NCI-H2107 treated with DMSO at 0.1 percent for 48 hours (cell line): Measurements from ENCODE around the gene PRSS38.

Source experiments
- DNase-seq: peaks from one replicate; lab custom pipeline; 2025; ENCODE audit not compliant: unreplicated experiment; lab: John Stamatoyannopoulos, UW

Gene PRSS38

GRCh38 chr1:227883641-227884301, 68.3 kb downstream of the PRSS38 start:
- no peak for DNase-seq

DNA sequence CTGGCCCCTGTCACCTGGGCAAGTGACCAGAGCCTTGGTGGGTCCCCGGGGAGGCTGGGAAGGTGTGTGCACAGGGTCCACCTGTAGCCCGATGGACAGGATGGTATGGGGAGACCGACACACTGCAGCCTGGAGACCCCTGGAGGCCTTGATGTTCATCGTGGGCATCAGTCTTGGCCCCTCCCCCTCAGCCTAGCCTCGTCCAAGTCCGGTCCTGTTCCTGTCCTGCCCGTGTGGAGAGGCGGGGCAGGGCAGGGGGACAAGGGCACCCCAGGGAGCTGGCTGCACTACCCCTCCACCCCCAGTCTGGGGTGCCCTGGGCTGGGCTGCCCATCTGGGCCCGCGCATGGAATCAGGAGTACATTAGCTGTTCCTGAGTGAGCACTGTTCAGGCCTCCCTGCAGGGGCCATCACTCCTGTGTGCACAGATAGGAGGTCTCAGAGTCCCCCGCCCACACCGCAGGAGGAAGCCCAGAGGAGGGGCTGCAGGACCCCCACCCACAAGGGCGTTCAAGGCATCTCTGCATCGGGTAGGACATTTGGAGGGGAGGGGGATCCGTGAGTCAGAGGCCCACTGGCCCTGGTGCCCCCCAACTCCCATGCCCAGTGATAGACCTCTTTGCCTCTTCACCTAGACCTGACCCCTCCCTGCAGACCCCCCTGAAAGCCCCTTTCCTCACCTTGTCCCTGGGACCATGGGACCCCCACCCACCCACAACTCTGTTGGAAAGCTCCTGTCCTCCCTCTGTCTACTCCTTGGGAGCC, 69.1 kb downstream of the PRSS38 start:
- DNase-seq: no peak

GRCh38 chr1:227885135-227885647, 69.7 kb downstream of the PRSS38 start:
- DNase-seq: no peak

DNA sequence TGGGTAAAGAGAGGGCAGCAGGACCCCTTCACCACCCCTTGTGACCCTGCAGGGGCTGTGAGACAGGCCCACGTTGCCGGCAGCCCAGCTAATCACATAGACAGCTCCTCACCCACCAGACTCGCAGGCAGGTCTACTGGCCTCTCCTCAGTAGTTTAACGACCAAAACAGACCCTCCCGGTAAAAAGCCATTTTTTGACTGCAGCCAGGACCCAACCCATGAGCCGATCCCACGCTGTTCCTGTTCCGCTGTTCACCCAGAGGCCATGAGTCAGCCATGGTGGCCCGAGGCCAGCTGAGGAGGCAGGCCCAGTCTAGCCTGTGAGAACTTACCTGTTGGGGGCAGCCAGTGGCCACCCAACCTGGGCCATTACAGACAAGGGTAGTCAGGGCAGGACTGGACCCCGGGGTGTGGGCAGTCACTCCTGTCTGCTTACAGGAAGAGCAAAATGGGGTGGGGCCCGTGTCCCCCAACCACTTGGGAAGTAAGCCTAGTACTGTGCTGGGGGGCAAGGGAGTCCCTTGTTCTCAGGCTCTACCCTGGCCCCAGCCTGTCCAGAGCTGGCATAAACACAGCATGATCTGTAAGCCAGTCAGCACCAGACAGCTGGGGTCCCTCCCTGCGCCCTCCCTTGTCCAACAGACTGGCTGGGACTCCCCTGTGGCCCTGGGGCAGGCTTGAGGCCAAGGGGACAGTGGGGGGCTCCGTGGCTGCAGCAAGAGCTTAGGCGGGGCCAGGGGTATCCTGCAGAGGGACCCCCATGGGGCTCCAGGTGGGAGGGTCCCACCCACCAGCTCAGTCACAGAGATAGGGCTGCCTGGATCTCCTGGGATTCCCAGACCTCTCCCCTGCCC, 70.4 kb downstream of the PRSS38 start:
- DNase-seq: no peak

GRCh38 chr1:227886503-227886961, 71.1 kb downstream of the PRSS38 start:
- DNase-seq: no peak

DNA sequence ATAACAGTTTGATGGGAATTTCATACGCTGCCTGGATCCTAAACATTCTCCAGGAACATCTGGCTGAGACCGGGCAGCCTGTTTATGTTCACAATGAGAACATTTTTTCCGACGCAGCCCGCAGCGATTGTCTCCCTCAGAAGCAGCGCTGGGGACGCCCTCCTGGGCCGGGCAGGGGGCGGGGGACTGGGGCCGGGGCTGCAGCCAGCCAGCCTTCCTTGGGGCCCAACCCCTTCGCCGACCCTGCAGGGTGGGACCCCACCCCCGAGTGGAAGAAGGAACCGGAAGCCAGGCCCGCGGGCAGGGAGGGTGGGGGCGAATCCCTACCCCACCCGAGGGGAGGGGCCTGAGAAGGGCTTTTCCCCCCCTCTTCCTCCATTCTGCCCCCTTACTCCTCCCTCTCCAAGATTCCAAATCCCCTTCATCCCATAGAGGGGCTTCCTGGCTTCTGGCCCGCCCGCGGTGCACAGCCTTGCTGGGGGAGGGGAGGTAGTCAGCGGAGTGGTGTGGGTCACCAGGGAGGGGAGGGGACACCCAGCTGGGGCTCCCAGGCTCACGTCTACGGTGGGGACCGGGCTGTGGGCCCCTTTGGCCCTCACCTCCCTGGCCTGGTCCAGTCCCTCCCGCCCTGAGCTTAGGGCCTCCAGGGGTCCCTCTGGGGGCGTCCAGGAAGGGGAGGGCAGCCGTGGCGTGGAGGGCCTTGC, 71.7 kb downstream of the PRSS38 start:
- no peak for DNase-seq

DNA sequence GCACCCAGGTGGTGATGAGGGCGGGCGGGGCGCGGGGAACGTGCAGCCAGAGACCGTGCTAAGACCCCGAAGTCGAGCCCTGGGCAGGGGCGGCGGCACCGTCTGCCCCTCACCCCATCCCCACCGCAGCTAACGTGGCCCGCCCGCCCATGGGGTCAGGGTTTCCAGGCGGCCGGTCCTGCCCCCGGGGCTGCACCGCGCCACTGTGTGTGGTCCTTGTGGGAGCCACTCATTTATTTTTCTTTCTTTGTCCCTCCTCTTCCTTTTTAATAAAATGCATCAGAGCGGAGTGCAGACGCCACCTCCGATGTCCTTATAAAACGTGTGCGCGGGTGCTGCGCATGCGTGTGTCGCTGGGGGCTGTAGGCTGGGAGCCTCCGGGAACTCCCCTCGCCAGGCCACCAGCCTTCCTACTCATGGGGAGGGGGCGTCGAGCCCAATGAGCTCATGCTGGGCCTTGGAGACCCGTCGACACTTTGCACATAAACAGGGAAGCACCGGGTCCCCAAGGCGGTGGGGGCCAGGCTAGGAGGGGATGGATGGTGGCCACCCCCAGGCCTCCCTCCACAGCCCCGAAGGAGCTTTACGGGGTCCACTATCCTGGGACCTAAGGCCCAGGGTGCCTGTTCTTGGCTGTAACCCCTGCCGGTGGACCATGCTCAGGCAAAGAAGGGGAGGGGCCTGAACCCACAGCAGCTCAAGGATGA, 72.4 kb downstream of the PRSS38 start:
- DNase-seq: no peak

GRCh38 chr1:227888404-227889046, 73.0 kb downstream of the PRSS38 start:
- DNase-seq: no peak

DNA sequence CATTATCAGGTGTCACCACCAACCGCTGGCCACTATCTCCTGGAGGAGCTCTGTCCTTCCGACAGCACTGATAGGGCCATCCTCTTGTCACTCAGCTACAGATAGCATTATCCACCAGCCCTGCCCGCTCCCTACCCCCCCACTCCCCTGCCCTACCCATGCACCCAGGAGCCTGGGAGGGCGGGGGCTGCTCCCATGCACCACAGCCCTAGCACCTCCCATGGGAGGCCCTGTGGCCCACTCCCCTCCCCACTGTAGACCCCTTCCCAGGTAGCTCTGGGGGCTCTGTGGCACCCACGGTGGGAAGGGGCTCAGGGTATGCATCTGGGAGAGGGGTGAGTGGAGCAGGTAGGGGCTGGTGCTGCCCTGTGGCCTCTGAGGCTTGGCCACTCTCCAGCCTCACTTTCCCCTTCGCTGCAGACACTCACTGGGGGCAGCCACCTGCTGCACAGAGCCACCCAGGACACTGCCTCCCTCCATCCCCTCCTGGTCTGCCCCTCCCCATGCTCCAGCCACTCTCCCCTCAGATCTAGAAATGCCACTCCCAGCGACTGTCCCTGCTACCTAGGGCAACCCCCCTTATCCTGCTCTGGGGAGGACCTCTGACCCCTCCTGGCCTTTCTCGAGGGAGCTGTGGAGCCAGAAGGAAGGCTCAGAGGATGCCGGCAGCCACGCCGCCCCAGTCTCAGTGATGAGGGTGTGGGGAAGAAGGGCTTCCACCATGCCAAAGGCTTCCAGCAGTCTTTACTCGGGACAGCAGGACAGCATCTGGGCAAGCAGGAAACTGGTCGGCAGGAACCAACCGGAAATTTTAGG, 73.8 kb downstream of the PRSS38 start:
- DNase-seq: no peak

DNA sequence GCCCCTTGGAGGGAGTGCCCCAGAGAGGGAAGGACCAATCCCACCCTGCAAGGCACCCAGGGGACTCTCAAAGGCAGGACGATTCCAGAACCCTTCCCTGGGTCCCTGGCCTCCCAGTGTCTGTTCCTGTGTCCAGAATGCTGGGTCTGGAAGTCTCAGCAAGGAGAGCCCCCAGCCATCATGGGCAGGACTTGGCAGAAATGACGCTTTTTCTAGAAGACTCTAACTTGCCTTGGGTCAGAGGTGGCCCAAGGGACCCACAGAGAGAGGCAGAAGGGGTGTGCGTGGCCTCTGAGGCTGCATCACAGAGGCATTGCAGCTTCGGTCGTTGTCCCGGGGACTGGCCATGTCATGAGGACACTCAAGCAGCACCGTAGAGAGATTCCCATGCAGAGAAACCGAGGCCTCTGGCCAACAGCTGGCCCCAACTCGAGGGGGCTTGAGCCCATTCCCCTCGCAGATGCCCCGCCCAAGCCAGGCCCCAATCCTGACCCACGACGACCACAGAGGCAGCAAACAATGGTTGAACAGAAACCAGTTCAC, 74.5 kb downstream of the PRSS38 start:
- no peak for DNase-seq

GRCh38 chr1:227890451-227891222, 75.2 kb downstream of the PRSS38 start:
- no peak for DNase-seq

GRCh38 chr1:227891223-227891954, 75.9 kb downstream of the PRSS38 start:
- no peak for DNase-seq

- DNase-seq: no peak
Measured at GRCh38 chr1:227891955-227892488, 76.5 kb downstream of the PRSS38 start.

DNA sequence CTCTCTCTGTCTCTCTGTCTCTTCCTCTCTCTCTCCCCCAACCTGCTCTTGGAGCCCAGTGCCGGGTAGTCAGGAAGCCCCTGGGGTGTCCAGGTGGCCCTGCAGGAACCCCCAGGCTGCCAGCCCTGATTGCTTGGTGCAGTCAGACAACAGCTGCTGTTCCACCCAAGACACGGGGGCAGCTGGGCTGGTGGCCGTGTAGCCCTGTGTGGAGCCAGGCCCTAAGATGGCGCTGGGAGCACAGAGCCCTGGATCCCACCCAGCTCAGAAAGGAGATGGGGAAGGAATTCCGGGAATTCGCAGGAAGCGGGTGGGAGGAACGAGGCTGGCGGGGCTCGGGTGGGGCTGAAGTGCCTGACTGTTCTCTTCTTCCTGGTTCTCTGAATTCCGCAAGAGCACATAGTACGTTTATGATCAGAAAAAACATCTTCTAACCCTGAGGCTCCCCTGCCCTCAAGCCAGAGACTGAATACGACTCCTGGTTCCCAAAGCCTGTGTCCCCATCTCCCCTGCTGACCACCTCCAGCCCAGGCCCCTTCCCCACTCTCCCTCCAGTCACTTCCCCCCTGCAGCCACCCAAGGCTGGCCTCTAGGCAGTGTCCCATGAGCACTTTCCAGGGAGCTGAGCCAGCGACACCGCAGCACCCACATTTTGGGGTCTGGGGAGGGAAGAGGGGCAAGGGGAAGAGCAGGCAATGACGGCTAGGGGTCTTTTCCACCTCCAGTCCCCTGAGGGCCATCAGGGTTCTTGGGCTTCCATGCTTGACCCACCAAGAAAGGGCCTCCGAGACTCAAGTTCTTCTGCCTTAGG, 77.2 kb downstream of the PRSS38 start:
- no peak for DNase-seq

GRCh38 chr1:227893300-227893948, 77.9 kb downstream of the PRSS38 start:
- DNase-seq: no peak
